Measurements from ENCODE around the gene ESRRG. TPM values are rescaled to one million over a fixed set of nuclear protein-coding genes. Genes with fewer than 3 reads are reported as not detected.
"Not testable (repeated sequence)": the region's sequence is repeated elsewhere in the genome, so short reads cannot be mapped to it uniquely, and the experiment has no call there.

ESRRG gene
- total RNA-seq, 1 donor from 2014 or later = 6.0 TPM

GRCh38 chr1:216704065-216704464 is 19.2 kb downstream of the ESRRG start:
- DNase-seq (ENCODE audit: low read depth) = not testable (repeated sequence)

GRCh38 chr1:216702170-216702569 is 21.1 kb downstream of the ESRRG start:
- no peak for DNase-seq (ENCODE audit: low read depth)

- DNase-seq (ENCODE audit: low read depth) = no peak
These were observed 22.4 kb downstream of the ESRRG start for GRCh38 chr1:216700779-216701178.

- no peak for DNase-seq (ENCODE audit: low read depth)
These were observed 31.5 kb downstream of the ESRRG start for GRCh38 chr1:216691710-216692109.

DNA sequence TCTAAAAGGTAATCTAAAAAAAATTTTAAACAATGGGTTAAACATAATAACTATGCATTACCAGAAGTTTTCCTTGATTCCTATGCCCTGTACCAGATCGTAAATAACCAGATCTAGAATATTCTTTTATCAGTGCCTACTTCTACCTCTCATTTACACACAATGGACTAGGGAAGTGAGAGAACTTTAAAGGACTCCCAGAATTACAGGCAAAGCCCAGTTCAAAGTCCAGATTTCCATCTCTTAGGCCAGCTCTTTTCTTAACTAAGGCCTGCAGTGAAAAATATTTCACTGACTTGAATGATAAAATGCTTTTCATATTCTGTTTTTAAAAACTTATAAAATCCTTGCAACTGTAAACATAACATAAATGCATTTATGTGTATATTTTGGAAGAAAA is 32.6 kb downstream of the ESRRG start:
- no peak for DNase-seq (ENCODE audit: low read depth)

- DNase-seq (ENCODE audit: low read depth) = no peak
These were observed 35.0 kb downstream of the ESRRG start for GRCh38 chr1:216688127-216688657.

- peak; percentile 38 for DNase-seq (ENCODE audit: low read depth)
These were observed 36.1 kb downstream of the ESRRG start for GRCh38 chr1:216686860-216687766.

DNA sequence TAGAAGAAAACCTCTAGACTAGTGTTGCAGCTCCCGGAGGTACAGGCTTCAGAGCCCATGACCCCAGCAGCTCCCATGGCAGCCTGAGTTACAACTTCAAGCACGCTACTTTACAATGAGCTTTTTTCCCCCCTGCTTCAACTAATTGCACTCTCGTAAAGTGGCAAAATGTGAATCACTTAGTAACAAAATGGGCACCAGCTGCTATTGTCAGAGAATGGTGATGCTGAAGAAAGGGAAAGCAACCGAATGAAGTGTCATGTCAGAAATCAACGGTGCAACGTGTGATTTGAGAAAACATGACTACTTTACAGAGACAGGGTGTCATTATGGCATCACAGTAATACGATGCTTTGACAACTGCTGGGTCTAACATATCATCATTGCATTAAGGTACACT is 40.5 kb downstream of the ESRRG start:
- no peak for DNase-seq (ENCODE audit: low read depth)

- no peak for DNase-seq (ENCODE audit: low read depth)
These were observed 44.1 kb downstream of the ESRRG start for GRCh38 chr1:216679108-216679507.

- peak; percentile 41 for DNase-seq (ENCODE audit: low read depth)
These were observed 52.9 kb downstream of the ESRRG start for GRCh38 chr1:216670118-216670883.

DNA sequence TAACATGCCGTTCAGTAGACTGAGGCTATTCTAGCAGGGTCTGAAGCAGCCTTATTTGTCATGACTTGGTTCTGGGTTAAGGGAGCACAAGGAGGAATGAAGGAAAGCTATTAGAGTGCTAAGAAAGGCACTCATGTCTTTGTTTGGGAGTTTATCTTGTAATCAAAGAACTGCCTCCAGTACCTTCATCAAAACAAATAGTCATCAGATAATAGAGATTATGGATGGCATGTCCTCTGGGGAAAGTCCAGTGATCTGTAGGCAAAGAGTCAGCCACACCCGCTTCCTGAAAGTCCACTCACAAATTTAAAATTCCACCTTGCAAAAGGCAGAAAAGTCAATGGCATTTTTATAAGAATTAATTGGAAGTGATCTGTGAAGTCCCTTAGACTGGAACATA is 56.8 kb downstream of the ESRRG start:
- no peak for DNase-seq (ENCODE audit: low read depth)

- no peak for DNase-seq (ENCODE audit: low read depth)
These were observed 57.4 kb downstream of the ESRRG start for GRCh38 chr1:216665856-216666255.

DNA sequence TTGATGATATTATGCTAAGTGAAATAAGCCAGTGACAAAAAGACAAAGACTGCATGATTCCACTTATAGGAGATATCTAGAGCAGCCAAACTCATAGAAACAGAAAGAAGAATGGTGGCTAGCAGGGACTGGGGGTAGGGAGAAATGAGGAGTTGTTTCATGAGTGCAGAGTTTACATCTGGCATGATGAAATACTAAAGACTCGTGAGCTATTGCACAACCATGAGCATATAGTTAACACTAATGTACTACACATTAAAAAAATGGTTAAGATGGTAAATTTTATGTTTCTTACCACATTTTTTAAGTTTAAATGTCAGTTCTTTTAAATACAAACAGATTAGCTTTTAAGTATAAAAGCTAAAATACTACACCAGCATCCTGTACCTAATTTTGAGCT is 57.8 kb downstream of the ESRRG start:
- DNase-seq (ENCODE audit: low read depth) = no peak

DNA sequence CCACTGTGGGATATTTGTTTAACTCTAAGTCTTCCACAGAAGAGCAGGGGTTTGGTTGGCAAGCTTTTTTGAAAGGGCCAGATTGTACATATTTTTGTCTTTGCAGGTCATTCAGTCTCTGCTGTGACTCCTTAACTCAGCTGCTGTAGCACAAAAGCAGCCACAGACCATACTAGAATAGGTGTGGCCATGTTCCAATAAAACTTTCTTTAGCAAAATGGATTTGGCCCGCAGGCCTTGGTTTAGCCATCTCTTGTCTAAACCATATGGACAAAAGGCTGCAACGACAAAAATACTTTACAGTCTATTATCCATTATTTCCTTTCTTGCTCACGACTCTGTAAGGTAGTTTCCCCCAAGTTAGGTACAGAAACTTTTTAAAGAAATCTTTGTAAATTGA is 60.5 kb downstream of the ESRRG start:
- no peak for DNase-seq (ENCODE audit: low read depth)

- no peak for DNase-seq (ENCODE audit: low read depth)
These were observed 62.7 kb downstream of the ESRRG start for GRCh38 chr1:216660561-216660960.

DNA sequence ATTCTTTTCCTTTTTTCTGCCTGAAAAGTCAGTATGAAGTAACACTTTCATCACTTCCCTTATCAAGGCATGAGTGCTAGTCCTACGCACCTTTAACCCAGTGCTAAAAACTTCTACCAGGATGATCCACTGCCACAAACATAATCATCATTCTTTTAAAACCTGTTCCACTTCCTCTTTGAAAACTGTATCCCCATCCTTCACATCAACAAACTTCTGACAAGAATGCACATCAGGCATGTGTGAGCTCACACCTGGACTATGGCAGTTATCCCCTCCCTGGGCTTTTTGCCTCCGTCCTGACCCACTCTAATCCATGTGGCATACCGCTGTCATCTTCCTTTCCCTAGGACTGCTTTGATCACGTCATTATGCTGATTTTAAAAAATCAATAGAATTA is 70.2 kb downstream of the ESRRG start:
- DNase-seq (ENCODE audit: low read depth) = no peak

DNA sequence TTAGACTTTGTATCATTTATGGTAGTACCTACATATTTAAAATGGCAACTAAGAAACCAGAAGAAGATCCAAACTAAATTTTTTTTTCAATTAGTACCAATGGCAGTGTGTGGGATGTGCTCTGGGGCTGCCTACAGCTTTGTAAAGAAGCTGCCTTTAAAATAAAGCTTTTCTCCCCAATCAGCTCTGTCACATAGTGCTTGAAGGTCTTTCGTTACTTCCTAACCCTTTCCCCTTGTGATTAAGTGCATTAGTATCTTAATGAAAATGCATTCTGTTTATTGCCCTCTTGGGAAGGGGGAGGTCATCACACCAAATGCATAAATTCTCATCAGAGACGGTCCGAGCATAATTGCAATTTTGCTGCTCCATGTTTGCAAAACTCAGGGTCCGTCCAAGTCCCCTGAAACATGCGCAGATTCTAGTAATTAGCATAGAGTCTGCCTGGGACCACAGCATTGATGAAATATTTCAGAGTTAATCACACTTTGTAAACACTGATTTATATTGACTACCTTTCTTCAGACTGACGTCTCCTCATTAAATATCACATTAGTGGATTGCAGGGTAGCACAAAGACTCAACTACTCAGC is 71.3 kb downstream of the ESRRG start:
- no peak for DNase-seq (ENCODE audit: low read depth)

- DNase-seq (ENCODE audit: low read depth) = no peak
These were observed 80.1 kb downstream of the ESRRG start for GRCh38 chr1:216643176-216643575.

GRCh38 chr1:216641669-216642460 is 81.4 kb downstream of the ESRRG start:
- DNase-seq (ENCODE audit: low read depth) = no peak

GRCh38 chr1:216640100-216640499 is 83.1 kb downstream of the ESRRG start:
- no peak for DNase-seq (ENCODE audit: low read depth)

GRCh38 chr1:216632980-216633379 is 90.2 kb downstream of the ESRRG start:
- DNase-seq (ENCODE audit: low read depth) = no peak

- DNase-seq (ENCODE audit: low read depth) = no peak
These were observed 92.7 kb downstream of the ESRRG start for GRCh38 chr1:216630532-216630931.
